ENCODE results near the gene GMDS.

- TF ChIP-seq, protein P1, sequence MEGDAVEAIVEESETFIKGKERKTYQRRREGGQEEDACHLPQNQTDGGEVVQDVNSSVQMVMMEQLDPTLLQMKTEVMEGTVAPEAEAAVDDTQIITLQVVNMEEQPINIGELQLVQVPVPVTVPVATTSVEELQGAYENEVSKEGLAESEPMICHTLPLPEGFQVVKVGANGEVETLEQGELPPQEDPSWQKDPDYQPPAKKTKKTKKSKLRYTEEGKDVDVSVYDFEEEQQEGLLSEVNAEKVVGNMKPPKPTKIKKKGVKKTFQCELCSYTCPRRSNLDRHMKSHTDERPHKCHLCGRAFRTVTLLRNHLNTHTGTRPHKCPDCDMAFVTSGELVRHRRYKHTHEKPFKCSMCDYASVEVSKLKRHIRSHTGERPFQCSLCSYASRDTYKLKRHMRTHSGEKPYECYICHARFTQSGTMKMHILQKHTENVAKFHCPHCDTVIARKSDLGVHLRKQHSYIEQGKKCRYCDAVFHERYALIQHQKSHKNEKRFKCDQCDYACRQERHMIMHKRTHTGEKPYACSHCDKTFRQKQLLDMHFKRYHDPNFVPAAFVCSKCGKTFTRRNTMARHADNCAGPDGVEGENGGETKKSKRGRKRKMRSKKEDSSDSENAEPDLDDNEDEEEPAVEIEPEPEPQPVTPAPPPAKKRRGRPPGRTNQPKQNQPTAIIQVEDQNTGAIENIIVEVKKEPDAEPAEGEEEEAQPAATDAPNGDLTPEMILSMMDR (IDR thresholded peaks at IDR 0.05): no peak
- TF ChIP-seq GABPB1 (CRISPR knock-in tag; IDR thresholded peaks at IDR 0.05) (no peak), ATF2 (CRISPR knock-in tag; IDR thresholded peaks at IDR 0.05; ENCODE audit: borderline replicate concordance, low read depth) (no peak), JUN (CRISPR knock-in tag; IDR thresholded peaks at IDR 0.05) (no peak), ZNF138 (CRISPR knock-in tag; conservative IDR thresholded peaks at IDR 0.05) (no peak), SP1 (CRISPR knock-in tag; conservative IDR thresholded peaks at IDR 0.05) (no peak), TEAD4 (CRISPR knock-in tag; IDR thresholded peaks at IDR 0.05) (no peak), TCF7 (CRISPR knock-in tag; IDR thresholded peaks at IDR 0.05; ENCODE audit: low read depth) (no peak), ZNF121 (CRISPR knock-in tag; IDR thresholded peaks at IDR 0.05) (no peak)
- TF ChIP-seq, protein P2, sequence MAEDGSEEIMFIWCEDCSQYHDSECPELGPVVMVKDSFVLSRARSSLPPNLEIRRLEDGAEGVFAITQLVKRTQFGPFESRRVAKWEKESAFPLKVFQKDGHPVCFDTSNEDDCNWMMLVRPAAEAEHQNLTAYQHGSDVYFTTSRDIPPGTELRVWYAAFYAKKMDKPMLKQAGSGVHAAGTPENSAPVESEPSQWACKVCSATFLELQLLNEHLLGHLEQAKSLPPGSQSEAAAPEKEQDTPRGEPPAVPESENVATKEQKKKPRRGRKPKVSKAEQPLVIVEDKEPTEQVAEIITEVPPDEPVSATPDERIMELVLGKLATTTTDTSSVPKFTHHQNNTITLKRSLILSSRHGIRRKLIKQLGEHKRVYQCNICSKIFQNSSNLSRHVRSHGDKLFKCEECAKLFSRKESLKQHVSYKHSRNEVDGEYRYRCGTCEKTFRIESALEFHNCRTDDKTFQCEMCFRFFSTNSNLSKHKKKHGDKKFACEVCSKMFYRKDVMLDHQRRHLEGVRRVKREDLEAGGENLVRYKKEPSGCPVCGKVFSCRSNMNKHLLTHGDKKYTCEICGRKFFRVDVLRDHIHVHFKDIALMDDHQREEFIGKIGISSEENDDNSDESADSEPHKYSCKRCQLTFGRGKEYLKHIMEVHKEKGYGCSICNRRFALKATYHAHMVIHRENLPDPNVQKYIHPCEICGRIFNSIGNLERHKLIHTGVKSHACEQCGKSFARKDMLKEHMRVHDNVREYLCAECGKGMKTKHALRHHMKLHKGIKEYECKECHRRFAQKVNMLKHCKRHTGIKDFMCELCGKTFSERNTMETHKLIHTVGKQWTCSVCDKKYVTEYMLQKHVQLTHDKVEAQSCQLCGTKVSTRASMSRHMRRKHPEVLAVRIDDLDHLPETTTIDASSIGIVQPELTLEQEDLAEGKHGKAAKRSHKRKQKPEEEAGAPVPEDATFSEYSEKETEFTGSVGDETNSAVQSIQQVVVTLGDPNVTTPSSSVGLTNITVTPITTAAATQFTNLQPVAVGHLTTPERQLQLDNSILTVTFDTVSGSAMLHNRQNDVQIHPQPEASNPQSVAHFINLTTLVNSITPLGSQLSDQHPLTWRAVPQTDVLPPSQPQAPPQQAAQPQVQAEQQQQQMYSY (CRISPR knock-in tag; IDR thresholded peaks at IDR 0.05): no peak
- TF ChIP-seq, protein P3, sequence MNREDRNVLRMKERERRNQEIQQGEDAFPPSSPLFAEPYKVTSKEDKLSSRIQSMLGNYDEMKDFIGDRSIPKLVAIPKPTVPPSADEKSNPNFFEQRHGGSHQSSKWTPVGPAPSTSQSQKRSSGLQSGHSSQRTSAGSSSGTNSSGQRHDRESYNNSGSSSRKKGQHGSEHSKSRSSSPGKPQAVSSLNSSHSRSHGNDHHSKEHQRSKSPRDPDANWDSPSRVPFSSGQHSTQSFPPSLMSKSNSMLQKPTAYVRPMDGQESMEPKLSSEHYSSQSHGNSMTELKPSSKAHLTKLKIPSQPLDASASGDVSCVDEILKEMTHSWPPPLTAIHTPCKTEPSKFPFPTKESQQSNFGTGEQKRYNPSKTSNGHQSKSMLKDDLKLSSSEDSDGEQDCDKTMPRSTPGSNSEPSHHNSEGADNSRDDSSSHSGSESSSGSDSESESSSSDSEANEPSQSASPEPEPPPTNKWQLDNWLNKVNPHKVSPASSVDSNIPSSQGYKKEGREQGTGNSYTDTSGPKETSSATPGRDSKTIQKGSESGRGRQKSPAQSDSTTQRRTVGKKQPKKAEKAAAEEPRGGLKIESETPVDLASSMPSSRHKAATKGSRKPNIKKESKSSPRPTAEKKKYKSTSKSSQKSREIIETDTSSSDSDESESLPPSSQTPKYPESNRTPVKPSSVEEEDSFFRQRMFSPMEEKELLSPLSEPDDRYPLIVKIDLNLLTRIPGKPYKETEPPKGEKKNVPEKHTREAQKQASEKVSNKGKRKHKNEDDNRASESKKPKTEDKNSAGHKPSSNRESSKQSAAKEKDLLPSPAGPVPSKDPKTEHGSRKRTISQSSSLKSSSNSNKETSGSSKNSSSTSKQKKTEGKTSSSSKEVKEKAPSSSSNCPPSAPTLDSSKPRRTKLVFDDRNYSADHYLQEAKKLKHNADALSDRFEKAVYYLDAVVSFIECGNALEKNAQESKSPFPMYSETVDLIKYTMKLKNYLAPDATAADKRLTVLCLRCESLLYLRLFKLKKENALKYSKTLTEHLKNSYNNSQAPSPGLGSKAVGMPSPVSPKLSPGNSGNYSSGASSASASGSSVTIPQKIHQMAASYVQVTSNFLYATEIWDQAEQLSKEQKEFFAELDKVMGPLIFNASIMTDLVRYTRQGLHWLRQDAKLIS (CRISPR knock-in tag; IDR thresholded peaks at IDR 0.05; ENCODE audit: borderline replicate concordance): no peak
- TF ChIP-seq, protein P4, sequence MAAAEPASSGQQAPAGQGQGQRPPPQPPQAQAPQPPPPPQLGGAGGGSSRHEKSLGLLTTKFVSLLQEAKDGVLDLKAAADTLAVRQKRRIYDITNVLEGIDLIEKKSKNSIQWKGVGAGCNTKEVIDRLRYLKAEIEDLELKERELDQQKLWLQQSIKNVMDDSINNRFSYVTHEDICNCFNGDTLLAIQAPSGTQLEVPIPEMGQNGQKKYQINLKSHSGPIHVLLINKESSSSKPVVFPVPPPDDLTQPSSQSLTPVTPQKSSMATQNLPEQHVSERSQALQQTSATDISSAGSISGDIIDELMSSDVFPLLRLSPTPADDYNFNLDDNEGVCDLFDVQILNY (CRISPR knock-in tag; IDR thresholded peaks at IDR 0.05): no peak
These were observed 630.8 kb downstream of the GMDS start for GRCh38 chr6:1614448-1615150.

Measured in WTC11 (cell line).